ENCODE data around the gene NELL1.

Gene NELL1

GRCh38 chr11:21403069-21403468 is 733.7 kb downstream of the NELL1 start:
- no peaks in the 10 kb centered on the region for H3K4me1 ChIP-seq (ENCODE audit: control insufficient read depth, insufficient read depth, low read length)
- no peak overlapping the region for H3K9ac ChIP-seq (ENCODE audit: low read depth, low read length)
- H3K4me3 ChIP-seq (ENCODE audit: low read length): no peak overlapping the region
- no peak overlapping the region for H3K4me2 ChIP-seq (ENCODE audit: low read length)
- H3K27me3 ChIP-seq (ENCODE audit: control insufficient read depth, insufficient read depth, low read length): no peaks in the 10 kb centered on the region
- peaks cover 11% of the 10 kb centered on the region for H3K9me3 ChIP-seq (replicated peaks; ENCODE audit: low read length)
- H3K36me3 ChIP-seq (ENCODE audit: insufficient read depth, low read length): no peaks in the 10 kb centered on the region

DNA sequence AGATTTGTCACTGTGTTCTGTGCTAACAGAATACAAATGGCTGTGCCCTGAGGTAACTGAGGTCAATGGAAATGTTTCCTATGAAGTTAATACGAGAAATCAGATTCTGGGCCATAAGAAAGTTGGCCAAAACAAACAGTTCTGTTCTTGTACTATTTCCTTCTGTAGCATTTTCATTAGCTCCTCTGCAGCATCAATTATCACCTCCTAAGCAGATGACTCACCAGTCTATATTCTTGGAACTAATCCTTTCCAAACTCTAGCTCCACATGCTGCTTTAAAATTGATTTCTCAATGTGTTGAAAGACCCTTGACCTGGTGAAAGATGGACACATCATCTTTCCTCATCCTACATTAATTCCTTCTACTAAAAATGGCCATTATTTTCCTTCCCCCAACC is 736.0 kb downstream of the NELL1 start:
- Histone ChIP-seq H3K36me3 (ENCODE audit: insufficient read depth, low read length) (no peaks in the 10 kb centered on the region), H3K9ac (ENCODE audit: low read depth, low read length) (no peak overlapping the region), H3K27me3 (ENCODE audit: control insufficient read depth, insufficient read depth, low read length) (no peaks in the 10 kb centered on the region), H3K9me3 (replicated peaks; ENCODE audit: low read length) (peaks cover 11% of the 10 kb centered on the region), H3K4me2 (ENCODE audit: low read length) (no peak overlapping the region), H3K4me1 (ENCODE audit: control insufficient read depth, insufficient read depth, low read length) (no peaks in the 10 kb centered on the region), H3K4me3 (ENCODE audit: low read length) (no peak overlapping the region)

GRCh38 chr11:21410513-21410912 is 741.1 kb downstream of the NELL1 start:
- Histone ChIP-seq H3K4me3 (ENCODE audit: low read length) (no peak overlapping the region), H3K9me3 (replicated peaks; ENCODE audit: low read length) (peaks cover 14% of the 10 kb centered on the region), H3K4me2 (ENCODE audit: low read length) (no peak overlapping the region), H3K9ac (ENCODE audit: low read depth, low read length) (no peak overlapping the region), H3K36me3 (ENCODE audit: insufficient read depth, low read length) (no peaks in the 10 kb centered on the region), H3K27me3 (ENCODE audit: control insufficient read depth, insufficient read depth, low read length) (no peaks in the 10 kb centered on the region), H3K4me1 (ENCODE audit: control insufficient read depth, insufficient read depth, low read length) (no peaks in the 10 kb centered on the region)

GRCh38 chr11:21411104-21411503 is 741.7 kb downstream of the NELL1 start:
- Histone ChIP-seq H3K4me3 (ENCODE audit: low read length) (no peak overlapping the region), H3K36me3 (ENCODE audit: insufficient read depth, low read length) (no peaks in the 10 kb centered on the region), H3K9me3 (replicated peaks; ENCODE audit: low read length) (peaks cover 11% of the 10 kb centered on the region), H3K9ac (ENCODE audit: low read depth, low read length) (no peak overlapping the region), H3K27me3 (ENCODE audit: control insufficient read depth, insufficient read depth, low read length) (no peaks in the 10 kb centered on the region), H3K4me1 (ENCODE audit: control insufficient read depth, insufficient read depth, low read length) (no peaks in the 10 kb centered on the region), H3K4me2 (ENCODE audit: low read length) (no peak overlapping the region)

DNA sequence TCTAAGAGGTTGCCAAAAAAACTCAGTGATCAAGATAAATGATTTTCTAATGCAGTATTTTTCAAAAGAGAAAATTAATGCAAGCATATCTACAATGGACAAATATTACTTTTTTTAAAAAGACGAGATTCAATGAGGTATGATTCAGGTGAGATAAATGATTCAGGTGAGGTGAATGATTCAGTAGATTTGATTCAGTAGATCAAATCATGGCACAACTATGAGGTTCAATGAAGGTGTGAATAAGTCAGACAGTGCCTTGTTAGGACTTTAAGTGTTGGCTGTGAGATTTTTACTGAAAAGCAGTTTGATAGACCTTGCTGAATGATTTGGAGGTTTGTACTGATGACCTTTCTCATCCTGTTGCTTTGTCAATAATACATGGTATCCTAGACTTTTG is 742.2 kb downstream of the NELL1 start:
- Histone ChIP-seq H3K9ac (ENCODE audit: low read depth, low read length) (no peak overlapping the region), H3K4me2 (ENCODE audit: low read length) (no peak overlapping the region), H3K9me3 (replicated peaks; ENCODE audit: low read length) (peaks cover 11% of the 10 kb centered on the region), H3K36me3 (ENCODE audit: insufficient read depth, low read length) (no peaks in the 10 kb centered on the region), H3K27me3 (ENCODE audit: control insufficient read depth, insufficient read depth, low read length) (no peaks in the 10 kb centered on the region), H3K4me1 (ENCODE audit: control insufficient read depth, insufficient read depth, low read length) (no peaks in the 10 kb centered on the region), H3K4me3 (ENCODE audit: low read length) (no peak overlapping the region)

- H3K36me3 ChIP-seq (ENCODE audit: insufficient read depth, low read length): no peaks in the 10 kb centered on the region
- no peak overlapping the region for H3K4me2 ChIP-seq (ENCODE audit: low read length)
- H3K4me1 ChIP-seq (ENCODE audit: control insufficient read depth, insufficient read depth, low read length): no peaks in the 10 kb centered on the region
- H3K27me3 ChIP-seq (ENCODE audit: control insufficient read depth, insufficient read depth, low read length): no peaks in the 10 kb centered on the region
- peaks cover 6% of the 10 kb centered on the region for H3K9me3 ChIP-seq (replicated peaks; ENCODE audit: low read length)
- H3K9ac ChIP-seq (ENCODE audit: low read depth, low read length): no peak overlapping the region
- H3K4me3 ChIP-seq (ENCODE audit: low read length): no peak overlapping the region
Measured at GRCh38 chr11:21412652-21413383, 743.4 kb downstream of the NELL1 start.

GRCh38 chr11:21414953-21415352 is 745.6 kb downstream of the NELL1 start:
- no peak overlapping the region for H3K4me2 ChIP-seq (ENCODE audit: low read length)
- H3K36me3 ChIP-seq (ENCODE audit: insufficient read depth, low read length): no peaks in the 10 kb centered on the region
- H3K9me3 ChIP-seq (replicated peaks; ENCODE audit: low read length): peaks cover 6% of the 10 kb centered on the region
- no peaks in the 10 kb centered on the region for H3K4me1 ChIP-seq (ENCODE audit: control insufficient read depth, insufficient read depth, low read length)
- no peak overlapping the region for H3K4me3 ChIP-seq (ENCODE audit: low read length)
- no peak overlapping the region for H3K9ac ChIP-seq (ENCODE audit: low read depth, low read length)
- H3K27me3 ChIP-seq (ENCODE audit: control insufficient read depth, insufficient read depth, low read length): no peaks in the 10 kb centered on the region

GRCh38 chr11:21415606-21416005 is 746.2 kb downstream of the NELL1 start:
- Histone ChIP-seq H3K4me2 (ENCODE audit: low read length) (no peak overlapping the region), H3K27me3 (ENCODE audit: control insufficient read depth, insufficient read depth, low read length) (no peaks in the 10 kb centered on the region), H3K9me3 (replicated peaks; ENCODE audit: low read length) (peaks cover 6% of the 10 kb centered on the region), H3K9ac (ENCODE audit: low read depth, low read length) (no peak overlapping the region), H3K4me1 (ENCODE audit: control insufficient read depth, insufficient read depth, low read length) (no peaks in the 10 kb centered on the region), H3K4me3 (ENCODE audit: low read length) (no peak overlapping the region), H3K36me3 (ENCODE audit: insufficient read depth, low read length) (no peaks in the 10 kb centered on the region)

DNA sequence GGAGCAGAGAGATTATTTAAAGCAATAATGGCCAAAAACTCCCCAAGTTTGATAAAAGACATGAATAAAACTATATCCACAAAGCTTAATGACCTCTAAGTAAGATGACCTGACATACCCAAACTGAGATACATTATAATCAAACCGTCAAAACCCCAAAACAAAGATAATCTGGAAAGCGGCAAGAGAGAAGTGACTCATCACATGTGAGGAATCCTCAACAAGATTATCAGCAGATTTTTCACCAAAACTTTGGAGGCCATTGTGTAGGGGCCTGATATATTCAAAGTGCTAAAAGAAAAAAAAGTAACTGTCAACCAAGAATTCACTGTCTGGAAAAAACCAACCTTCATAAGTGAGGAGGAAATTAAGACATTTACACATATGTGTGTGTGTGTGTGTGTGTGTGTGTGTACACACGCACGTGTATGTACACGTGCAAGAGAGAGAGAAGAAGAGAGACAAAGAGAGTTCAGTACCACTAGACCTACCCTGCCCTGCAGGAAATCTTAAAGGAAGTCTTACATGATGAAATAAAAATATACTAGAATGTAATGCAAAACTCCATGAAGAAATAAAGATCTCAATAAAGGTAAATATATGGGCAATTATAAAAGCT is 752.4 kb downstream of the NELL1 start:
- H3K36me3 ChIP-seq (ENCODE audit: insufficient read depth, low read length): no peaks in the 10 kb centered on the region
- H3K4me3 ChIP-seq (ENCODE audit: low read length): no peak overlapping the region
- no peak overlapping the region for H3K4me2 ChIP-seq (ENCODE audit: low read length)
- H3K9ac ChIP-seq (ENCODE audit: low read depth, low read length): no peak overlapping the region
- H3K9me3 ChIP-seq (replicated peaks; ENCODE audit: low read length): no peaks in the 10 kb centered on the region
- H3K27me3 ChIP-seq (ENCODE audit: control insufficient read depth, insufficient read depth, low read length): no peaks in the 10 kb centered on the region
- H3K4me1 ChIP-seq (ENCODE audit: control insufficient read depth, insufficient read depth, low read length): no peaks in the 10 kb centered on the region

GRCh38 chr11:21426931-21427330 is 757.5 kb downstream of the NELL1 start:
- Histone ChIP-seq H3K36me3 (ENCODE audit: insufficient read depth, low read length) (no peaks in the 10 kb centered on the region), H3K4me1 (ENCODE audit: control insufficient read depth, insufficient read depth, low read length) (no peaks in the 10 kb centered on the region), H3K4me3 (ENCODE audit: low read length) (no peak overlapping the region), H3K27me3 (ENCODE audit: control insufficient read depth, insufficient read depth, low read length) (no peaks in the 10 kb centered on the region), H3K9me3 (replicated peaks; ENCODE audit: low read length) (no peaks in the 10 kb centered on the region), H3K4me2 (ENCODE audit: low read length) (no peak overlapping the region), H3K9ac (ENCODE audit: low read depth, low read length) (no peak overlapping the region)

DNA sequence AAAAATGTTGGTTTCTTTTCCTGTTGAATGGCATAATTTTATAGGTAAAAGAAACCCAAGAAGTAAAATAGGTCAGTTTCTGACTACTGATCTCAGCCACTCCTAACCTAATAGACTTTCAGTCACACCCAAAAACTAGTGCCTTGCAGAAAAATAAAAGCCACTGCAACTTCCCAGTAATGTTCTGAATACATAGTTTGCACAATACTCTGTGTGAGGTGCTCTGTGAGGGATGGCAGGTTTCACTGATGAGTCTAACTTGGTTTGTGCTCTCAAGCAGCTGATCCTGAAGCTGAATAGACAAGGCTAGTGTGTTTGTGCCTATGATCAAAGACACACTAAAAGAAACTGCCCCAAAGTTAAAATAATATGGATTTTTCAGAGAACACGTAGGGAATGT is 758.3 kb downstream of the NELL1 start:
- no peak overlapping the region for H3K4me3 ChIP-seq (ENCODE audit: low read length)
- H3K4me2 ChIP-seq (ENCODE audit: low read length): no peak overlapping the region
- no peaks in the 10 kb centered on the region for H3K36me3 ChIP-seq (ENCODE audit: insufficient read depth, low read length)
- no peaks in the 10 kb centered on the region for H3K4me1 ChIP-seq (ENCODE audit: control insufficient read depth, insufficient read depth, low read length)
- H3K27me3 ChIP-seq (ENCODE audit: control insufficient read depth, insufficient read depth, low read length): no peaks in the 10 kb centered on the region
- H3K9ac ChIP-seq (ENCODE audit: low read depth, low read length): no peak overlapping the region
- H3K9me3 ChIP-seq (replicated peaks; ENCODE audit: low read length): no peaks in the 10 kb centered on the region

DNA sequence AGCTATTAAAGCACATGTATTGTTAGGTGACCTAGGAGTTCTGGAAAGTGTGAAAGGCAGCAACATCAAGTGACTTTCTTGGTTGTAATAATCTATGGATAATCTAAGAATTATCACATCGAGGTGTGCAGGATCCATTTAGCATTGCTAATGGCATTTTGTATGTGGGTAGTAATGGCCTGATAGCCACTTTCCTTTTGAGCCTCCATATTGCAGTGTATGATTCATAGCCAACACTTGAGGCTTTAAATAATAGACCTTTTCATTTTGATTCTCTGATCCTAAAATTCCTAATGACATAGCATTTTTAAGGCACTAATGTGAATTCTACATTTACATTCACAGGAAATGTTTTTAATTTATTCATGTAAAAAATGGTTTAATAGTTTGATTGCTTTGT is 759.4 kb downstream of the NELL1 start:
- H3K9ac ChIP-seq (ENCODE audit: low read depth, low read length): no peak overlapping the region

More for the DNA sequence above, 759.4 kb downstream of the NELL1 start:
- Histone ChIP-seq H3K4me1 (ENCODE audit: control insufficient read depth, insufficient read depth, low read length) (no peaks in the 10 kb centered on the region), H3K27me3 (ENCODE audit: control insufficient read depth, insufficient read depth, low read length) (no peaks in the 10 kb centered on the region), H3K4me3 (ENCODE audit: low read length) (no peak overlapping the region), H3K36me3 (ENCODE audit: insufficient read depth, low read length) (no peaks in the 10 kb centered on the region), H3K4me2 (ENCODE audit: low read length) (no peak overlapping the region), H3K9me3 (replicated peaks; ENCODE audit: low read length) (no peaks in the 10 kb centered on the region)
